ENCODE measurements around the gene GRIK2. TPM values are rescaled to one million over a fixed set of nuclear protein-coding genes. Genes with fewer than 3 reads are reported as not detected.

Gene GRIK2
- total RNA-seq, 3 donors from 2014 or later (not counting 1 experiment from before 2014, with no cell fraction given), result not detected

- H3K27me3 Mint-ChIP-seq (ENCODE audit: low read depth in 2 of 2), result no peaks in the 10 kb centered on the region
- H3K4me1 Mint-ChIP-seq, result no peaks in the 10 kb centered on the region
- whole genome bisulfite sequencing (ENCODE audit: insufficient coverage), result 71% methylated on average over 6 of the region's 6 CpGs
- Histone ChIP-seq H3K36me3 (ENCODE audit: control insufficient read depth, insufficient read depth, low read length) (no peaks in the 10 kb centered on the region), H3K27me3 (ENCODE audit: control insufficient read depth, insufficient read depth, low read length) (no peaks in the 10 kb centered on the region), H3K4me3 (ENCODE audit: low read length) (no peak overlapping the region), H3K4me1 (ENCODE audit: control insufficient read depth, insufficient read depth, low read length) (no peaks in the 10 kb centered on the region), H3K9me3 (ENCODE audit: control insufficient read depth, insufficient read depth, low read length) (no peaks in the 10 kb centered on the region), H3K27ac (ENCODE audit: low read length) (no peak overlapping the region)
- no peak overlapping the region for H3K4me3 Mint-ChIP-seq
- TF ChIP-seq CTCF (IDR thresholded peaks at IDR 0.05), result no peak
- ATAC-seq (no peak), DNase-seq (no peak)
- intact Hi-C loops (cut with micrococcal nuclease), result no loop called here
- H3K9me3 Mint-ChIP-seq, result peaks cover 10 to 18% of the 10 kb centered on the region in 2 donors
- no peak overlapping the region for H3K27ac Mint-ChIP-seq
- no peaks in the 10 kb centered on the region for H3K36me3 Mint-ChIP-seq
Observed at GRCh38 chr6:101818051-101818450, 424.5 kb downstream of the GRIK2 start.

- Mint-ChIP-seq H3K4me3 (no peak overlapping the region), H3K9me3 (peaks cover 16 to 40% of the 10 kb centered on the region in 2 donors), H3K4me1 (no peaks in the 10 kb centered on the region), H3K27me3 (ENCODE audit: low read depth in 2 of 2) (no peaks in the 10 kb centered on the region), H3K27ac (no peak overlapping the region), H3K36me3 (peaks cover 21% of the 10 kb centered on the region)
- Histone ChIP-seq H3K27ac (ENCODE audit: low read length) (no peak overlapping the region), H3K4me1 (ENCODE audit: control insufficient read depth, insufficient read depth, low read length) (no peaks in the 10 kb centered on the region), H3K27me3 (ENCODE audit: control insufficient read depth, insufficient read depth, low read length) (no peaks in the 10 kb centered on the region), H3K36me3 (ENCODE audit: control insufficient read depth, insufficient read depth, low read length) (no peaks in the 10 kb centered on the region), H3K9me3 (ENCODE audit: control insufficient read depth, insufficient read depth, low read length) (no peaks in the 10 kb centered on the region), H3K4me3 (ENCODE audit: low read length) (no peak overlapping the region)
- no peak for ATAC-seq
- intact Hi-C loops (cut with micrococcal nuclease), result no loop called here
- TF ChIP-seq CTCF (IDR thresholded peaks at IDR 0.05), result no peak
- WGBS (ENCODE audit: insufficient coverage), result 71% methylated on average over 5 of the region's 5 CpGs
- no peak for DNase-seq
Observed at GRCh38 chr6:101824551-101825345, 431.2 kb downstream of the GRIK2 start.

GRCh38 chr6:101826269-101826668, 432.8 kb downstream of the GRIK2 start:
- no peak for TF ChIP-seq CTCF (IDR thresholded peaks at IDR 0.05)
- Mint-ChIP-seq H3K27me3 (ENCODE audit: low read depth in 2 of 2) (no peaks in the 10 kb centered on the region), H3K36me3 (peaks cover 21% of the 10 kb centered on the region), H3K9me3 (peaks cover 12 to 30% of the 10 kb centered on the region in 2 donors), H3K27ac (no peak overlapping the region), H3K4me3 (no peak overlapping the region), H3K4me1 (no peaks in the 10 kb centered on the region)
- Histone ChIP-seq H3K36me3 (ENCODE audit: control insufficient read depth, insufficient read depth, low read length) (no peaks in the 10 kb centered on the region), H3K9me3 (ENCODE audit: control insufficient read depth, insufficient read depth, low read length) (no peaks in the 10 kb centered on the region), H3K4me3 (ENCODE audit: low read length) (no peak overlapping the region), H3K27ac (ENCODE audit: low read length) (no peak overlapping the region), H3K27me3 (ENCODE audit: control insufficient read depth, insufficient read depth, low read length) (no peaks in the 10 kb centered on the region), H3K4me1 (ENCODE audit: control insufficient read depth, insufficient read depth, low read length) (no peaks in the 10 kb centered on the region)
- DNase-seq, result no peak
- intact Hi-C loops (cut with micrococcal nuclease), result no loop called here
- WGBS (ENCODE audit: insufficient coverage), result 90% methylated on average over 2 of the region's 2 CpGs
- no peak for ATAC-seq

GRCh38 chr6:101826678-101827077, 433.2 kb downstream of the GRIK2 start:
- no peaks in the 10 kb centered on the region for H3K4me1 ChIP-seq (ENCODE audit: control insufficient read depth, insufficient read depth, low read length)
- H3K4me1 Mint-ChIP-seq, result no peaks in the 10 kb centered on the region
- H3K36me3 Mint-ChIP-seq, result peaks cover 21% of the 10 kb centered on the region
- H3K9me3 Mint-ChIP-seq, result peaks cover 12 to 30% of the 10 kb centered on the region in 2 donors
- H3K27me3 Mint-ChIP-seq (ENCODE audit: low read depth in 2 of 2), result no peaks in the 10 kb centered on the region
- no peak overlapping the region for H3K4me3 Mint-ChIP-seq
- no peak overlapping the region for H3K27ac ChIP-seq (ENCODE audit: low read length)
- no peak overlapping the region for H3K4me3 ChIP-seq (ENCODE audit: low read length)
- no peak for ATAC-seq
- H3K27me3 ChIP-seq (ENCODE audit: control insufficient read depth, insufficient read depth, low read length), result no peaks in the 10 kb centered on the region
- 71% methylated on average over 2 of the region's 3 CpGs for WGBS (ENCODE audit: insufficient coverage)
- intact Hi-C loops (cut with micrococcal nuclease), result no loop called here
- H3K27ac Mint-ChIP-seq, result no peak overlapping the region
- H3K9me3 ChIP-seq (ENCODE audit: control insufficient read depth, insufficient read depth, low read length), result no peaks in the 10 kb centered on the region
- no peaks in the 10 kb centered on the region for H3K36me3 ChIP-seq (ENCODE audit: control insufficient read depth, insufficient read depth, low read length)
- no peak for TF ChIP-seq CTCF (IDR thresholded peaks at IDR 0.05)
- DNase-seq, result no peak

Measured in natural killer cell (primary cell).